Colonic mucosa (tissue), 4 donors: ENCODE results near the gene FAM117A. TPM values are rescaled to one million over a fixed set of nuclear protein-coding genes. Genes with fewer than 3 reads are reported as not detected.

Experiments used
- DNase-seq: peaks from one replicate; pipeline ENCODE4 v3.0.0-alpha.2; 2020
- H3K27ac ChIP-seq: fragments of 200-600 bp; one replicate; pipeline ENCODE4 v1.8.0; 2021
- H3K27me3 ChIP-seq: fragments of 200-600 bp; one replicate; pipeline ENCODE4 v1.8.0; 2021
- H3K36me3 ChIP-seq: fragments of 200-600 bp; one replicate; pipeline ENCODE4 v1.8.0; 2021
- H3K4me1 ChIP-seq: fragments of 200-600 bp; one replicate; pipeline ENCODE4 v1.8.0; 2021; ENCODE audit warnings: mild to moderate bottlenecking
- H3K4me3 ChIP-seq: fragments of 200-600 bp; one replicate; pipeline ENCODE4 v1.8.0; 2021
- H3K9ac ChIP-seq, 2 donors: one replicate each; pipeline ENCODE4 v1.7.0; 2013; ENCODE audit warnings: control low read depth in 2 of 2, low read depth in 2 of 2, low read length in 2 of 2
- H3K9me3 ChIP-seq: fragments of 200-600 bp; one replicate; pipeline ENCODE4 v1.8.0; 2021
- CTCF ChIP-seq: fragments of 200-600 bp; IDR thresholded peaks from one replicate; pipeline ENCODE4 v1.8.0; 2022; ENCODE audit warnings: antibody characterized with exemption, mild to moderate bottlenecking
- intact Hi-C: fragments of 100-400 bp; cut with DNase I; formaldehyde crosslinking; loops from one replicate; pipeline ENCODE4 v1.14.1; 2022
- total RNA-seq, 2 donors: library from RNA; stranded (reverse); fragmentation: NEBNext Ultra II Directional in 1 of 2; extraction: Animal tissue kit (Norgen Biotek cat#: 25700) in 1 of 2; gene quantifications; one replicate each; pipeline ENCODE4 v1.2.1, GENCODE V29; 2021
- donor health status: healthy.
- donor health status: DM: no; HTN: no; CAD: no.
- donor health status: DM: no; HTN: no; CAD: no.

The FAM117A gene
- total RNA-seq, 2 donors from 2014 or later: 6.3 to 7.9 TPM

DNA sequence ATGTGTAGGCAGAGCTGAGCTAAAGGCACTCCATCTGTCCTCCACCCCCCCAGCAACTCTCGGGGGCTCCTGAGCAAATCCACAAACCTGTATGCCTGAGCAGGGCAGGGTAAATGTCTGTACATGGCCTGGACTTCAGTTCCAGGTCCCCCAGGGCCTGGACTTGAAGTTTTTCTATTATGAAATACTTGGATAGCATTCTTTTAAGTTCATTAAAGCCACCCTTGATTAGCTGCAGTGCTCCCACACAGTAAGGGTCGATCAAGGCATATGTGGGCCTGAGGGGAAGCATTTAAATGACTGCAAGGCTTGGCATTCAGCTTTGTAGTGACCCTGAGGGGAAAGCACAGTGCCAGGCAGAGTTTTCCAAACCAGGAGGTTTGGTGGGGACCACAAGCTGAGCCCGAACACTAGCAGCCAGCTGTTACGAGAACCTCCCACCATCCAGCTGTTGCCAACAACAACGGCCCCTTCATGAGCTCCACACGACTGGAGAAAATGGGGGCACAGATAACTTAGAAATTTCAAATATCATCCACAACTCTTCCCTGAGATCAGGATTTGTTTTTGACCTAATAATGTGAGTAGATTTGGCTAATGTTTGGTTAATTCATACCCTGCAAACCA lies 6.7 kb downstream of the FAM117A start:
- no peak for TF ChIP-seq CTCF
- Histone ChIP-seq H3K36me3 (no peaks in the 10 kb centered on the region), H3K27me3 (no peaks in the 10 kb centered on the region), H3K9me3 (no peaks in the 10 kb centered on the region), H3K27ac (no peak overlapping the region), H3K4me1 (no peaks in the 10 kb centered on the region), H3K4me3 (no peak overlapping the region), H3K9ac (no peak overlapping the region)
- intact Hi-C loops: no loop called here
- no peak for DNase-seq

- intact Hi-C loops: no loop called here
- Histone ChIP-seq H3K36me3 (no peaks in the 10 kb centered on the region), H3K4me3 (no peak overlapping the region), H3K27ac (no peak overlapping the region), H3K9ac (no peak overlapping the region), H3K9me3 (no peaks in the 10 kb centered on the region), H3K4me1 (no peaks in the 10 kb centered on the region), H3K27me3 (no peaks in the 10 kb centered on the region)
- no peak for DNase-seq
- no peak for TF ChIP-seq CTCF
Observed at GRCh38 chr17:49756323-49757150, 7.4 kb downstream of the FAM117A start.

DNA sequence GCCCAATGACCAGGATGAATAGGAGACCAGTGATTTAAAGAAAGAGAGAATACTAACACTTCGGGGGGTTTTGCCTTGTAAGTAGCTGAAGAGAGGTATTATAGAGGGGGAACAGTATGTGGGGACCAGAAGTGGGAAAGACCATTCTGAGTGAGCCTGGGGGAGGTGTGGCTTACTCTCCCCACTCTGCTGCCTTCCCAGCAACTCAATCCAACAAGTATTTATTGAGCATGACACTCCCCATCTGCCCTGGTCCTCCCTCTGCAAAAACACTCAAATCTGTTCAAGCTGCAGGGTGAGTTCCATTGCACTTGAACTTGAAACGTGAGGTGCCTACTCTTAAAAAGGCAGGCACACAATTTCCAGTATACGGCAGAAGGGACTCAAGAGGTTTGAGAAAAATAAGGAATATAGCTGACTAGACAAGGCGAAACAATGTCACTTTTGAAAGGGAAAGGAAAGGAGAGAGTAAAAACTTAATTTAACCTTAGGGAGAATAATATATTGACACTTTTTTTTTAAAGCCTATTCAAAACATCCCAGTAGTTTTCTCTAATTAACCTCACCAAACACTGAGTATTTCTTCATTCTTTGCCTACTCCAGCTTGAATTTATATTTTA lies 8.2 kb downstream of the FAM117A start:
- no peak overlapping the region for H3K9ac ChIP-seq
- no peaks in the 10 kb centered on the region for H3K4me1 ChIP-seq
- intact Hi-C loops: no loop called here
- H3K4me3 ChIP-seq: no peak overlapping the region
- no peak overlapping the region for H3K27ac ChIP-seq
- H3K27me3 ChIP-seq: no peaks in the 10 kb centered on the region
- H3K36me3 ChIP-seq: no peaks in the 10 kb centered on the region
- no peak for TF ChIP-seq CTCF
- DNase-seq: no peak
- H3K9me3 ChIP-seq: no peaks in the 10 kb centered on the region

- no peaks in the 10 kb centered on the region for H3K36me3 ChIP-seq
- H3K4me1 ChIP-seq: no peaks in the 10 kb centered on the region
- intact Hi-C loops: no loop called here
- H3K4me3 ChIP-seq: no peak overlapping the region
- no peaks in the 10 kb centered on the region for H3K9me3 ChIP-seq
- H3K27ac ChIP-seq: no peak overlapping the region
- no peak for DNase-seq
- no peaks in the 10 kb centered on the region for H3K27me3 ChIP-seq
- no peak for TF ChIP-seq CTCF
- H3K9ac ChIP-seq: no peak overlapping the region
Observed at GRCh38 chr17:49753959-49754391, 10.0 kb downstream of the FAM117A start.

GRCh38 chr17:49752508-49752907 lies 11.4 kb downstream of the FAM117A start:
- no peaks in the 10 kb centered on the region for H3K9me3 ChIP-seq
- intact Hi-C loops: no loop called here
- no peak overlapping the region for H3K4me3 ChIP-seq
- no peak for TF ChIP-seq CTCF
- H3K27ac ChIP-seq: no peak overlapping the region
- no peak for DNase-seq
- no peaks in the 10 kb centered on the region for H3K27me3 ChIP-seq
- H3K36me3 ChIP-seq: no peaks in the 10 kb centered on the region
- no peak overlapping the region for H3K9ac ChIP-seq
- no peaks in the 10 kb centered on the region for H3K4me1 ChIP-seq
